HG03095 (cell line): ENCODE results near the gene PSMA5.

ENCODE experiments used
- ATAC-seq: cut with Tn5 transposase; IDR thresholded peaks from one replicate; pipeline ENCODE4 v1.9.1; 2021; ENCODE audit warnings: moderate library complexity; ENCODE audit not compliant: unreplicated experiment

PSMA5 gene

GRCh38 chr1:109370712-109371340, 55.4 kb downstream of the PSMA5 start:
- no peak for ATAC-seq

GRCh38 chr1:109369167-109369746, 57.0 kb downstream of the PSMA5 start:
- ATAC-seq = no peak

GRCh38 chr1:109368464-109368863, 57.8 kb downstream of the PSMA5 start:
- no peak for ATAC-seq

- no peak for ATAC-seq
These were observed 58.6 kb downstream of the PSMA5 start for GRCh38 chr1:109367626-109368025.

GRCh38 chr1:109365642-109366204, 60.5 kb downstream of the PSMA5 start:
- ATAC-seq = no peak

GRCh38 chr1:109361649-109362048, 64.6 kb downstream of the PSMA5 start:
- ATAC-seq = no peak

- no peak for ATAC-seq
These were observed 65.2 kb downstream of the PSMA5 start for GRCh38 chr1:109361069-109361468.

- ATAC-seq = no peak
These were observed 68.6 kb downstream of the PSMA5 start for GRCh38 chr1:109357616-109358015.

- no peak for ATAC-seq
These were observed 69.3 kb downstream of the PSMA5 start for GRCh38 chr1:109356915-109357314.

- no peak for ATAC-seq
These were observed 69.7 kb downstream of the PSMA5 start for GRCh38 chr1:109356505-109356904.

- no peak for ATAC-seq
These were observed 71.3 kb downstream of the PSMA5 start for GRCh38 chr1:109354929-109355328.

GRCh38 chr1:109351457-109351856, 74.8 kb downstream of the PSMA5 start:
- no peak for ATAC-seq

GRCh38 chr1:109350655-109351054, 75.6 kb downstream of the PSMA5 start:
- ATAC-seq = no peak

GRCh38 chr1:109350182-109350581, 76.1 kb downstream of the PSMA5 start:
- no peak for ATAC-seq
